ENCODE measurements around the gene PIP4P1.

PIP4P1 gene

DNA sequence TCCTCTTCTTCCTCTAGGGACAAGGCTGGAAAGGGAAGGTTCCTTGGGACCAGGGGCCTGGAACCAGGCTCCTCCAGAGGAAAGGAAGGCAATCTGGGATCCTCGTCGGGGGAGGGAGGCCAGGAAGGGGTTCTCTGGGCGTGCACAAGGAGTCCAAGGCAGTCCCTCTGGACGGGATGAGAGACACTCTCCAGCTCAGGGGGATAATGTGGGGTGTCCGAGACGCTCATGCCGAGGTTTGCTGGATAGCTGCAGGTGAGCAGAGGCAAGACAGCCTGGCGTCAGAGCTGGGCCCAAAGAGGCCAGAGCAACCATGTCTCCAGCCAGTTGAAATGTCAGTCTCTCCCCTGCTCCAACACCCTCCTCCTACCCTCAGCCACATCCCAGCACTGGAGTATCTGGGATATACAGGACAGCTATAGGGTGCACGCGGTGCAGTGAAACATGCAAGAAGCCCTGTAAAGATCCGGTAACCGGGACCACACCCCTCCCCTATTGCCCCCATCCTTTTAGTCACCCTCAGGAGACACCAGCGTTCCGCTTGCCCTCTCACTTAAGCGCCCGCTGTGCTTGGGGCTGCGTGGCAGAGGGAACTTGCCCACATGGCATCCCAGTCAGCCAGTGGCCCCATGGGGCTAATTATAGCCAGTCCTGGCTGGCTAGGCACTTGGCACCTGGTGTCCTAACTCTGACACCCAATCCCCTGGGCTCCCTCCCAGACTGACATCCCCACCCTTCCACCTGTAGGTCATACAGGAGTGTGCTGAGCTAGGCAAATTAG is 25.5 kb downstream of the PIP4P1 start, which contains the start of gene KLHL33:
KLHL33 (minus strand) TSS at position 585 of the 781 bp plus-strand sequence; CDS start at position 230, 355 bp downstream.
- Mint-ChIP-seq H3K27me3 (no peaks in the 10 kb centered on the region), H3K4me3 (no peak within 1 kb of the TSS), H3K9me3 (no peaks in the 10 kb centered on the region), H3K36me3 (no peaks in the 10 kb centered on the region), H3K4me1 (peaks cover 25% of the 10 kb centered on the region), H3K27ac (no peak within 1 kb of the TSS)
- ATAC-seq (ENCODE audit: low read depth) (no peak), DNase-seq (ENCODE audit: low spot score in 2 of 2) (no peak)

DNA sequence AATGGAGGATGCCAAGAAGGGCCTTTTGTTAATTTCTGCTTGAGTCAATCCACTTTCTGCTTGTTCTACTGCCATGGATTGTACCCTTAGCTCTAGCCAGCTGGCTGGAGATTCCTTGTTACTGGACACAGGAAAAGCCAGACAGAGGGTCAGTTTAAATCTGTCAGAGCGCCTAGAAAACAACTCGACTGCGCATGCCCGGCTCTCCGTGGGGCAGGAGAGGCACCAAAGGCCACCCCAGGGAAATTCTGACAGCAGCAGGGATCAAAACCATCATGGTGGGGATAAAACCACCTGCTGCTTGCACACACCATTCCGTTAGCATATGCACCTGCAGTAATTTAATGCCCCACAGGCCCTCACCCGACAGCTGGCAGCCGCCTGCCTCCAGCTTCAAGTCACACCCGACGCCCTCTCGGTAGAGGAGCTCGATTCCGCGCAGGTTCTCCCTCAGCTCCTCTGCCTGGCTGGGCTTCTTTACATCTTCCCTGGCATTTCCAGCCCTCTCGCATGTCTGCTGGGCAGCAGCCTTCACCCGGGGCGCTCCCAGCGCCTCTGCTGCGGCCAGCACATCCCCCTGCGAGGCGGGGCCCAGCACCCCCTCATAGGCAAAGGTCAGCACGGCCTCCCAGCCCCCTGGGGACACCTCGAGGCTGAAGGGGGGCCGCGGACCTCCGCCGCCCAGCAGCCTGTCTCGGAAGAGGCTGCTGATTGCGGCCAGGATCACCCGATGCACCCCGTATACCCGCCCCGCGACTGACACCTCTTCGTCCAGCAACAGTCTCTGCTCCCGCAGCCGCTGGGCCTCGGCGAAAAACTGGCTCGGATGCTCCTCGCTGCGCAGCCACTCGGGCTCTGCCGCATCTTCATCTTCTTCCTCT is 26.3 kb downstream of the PIP4P1 start:
- no peak overlapping the region for H3K4me3 Mint-ChIP-seq
- peaks cover 22% of the 10 kb centered on the region for H3K4me1 Mint-ChIP-seq

GRCh38 chr14:20429801-20430669 is 31.2 kb downstream of the PIP4P1 start:
- ATAC-seq (ENCODE audit: low read depth) (no peak), DNase-seq (ENCODE audit: low spot score in 2 of 2) (no peak)
- H3K27ac Mint-ChIP-seq = peak overlapping the region; percentile 87
- H3K4me1 Mint-ChIP-seq = peaks cover 39% of the 10 kb centered on the region
- H3K27me3 Mint-ChIP-seq = no peaks in the 10 kb centered on the region
- no peak overlapping the region for H3K4me3 Mint-ChIP-seq
- no peaks in the 10 kb centered on the region for H3K9me3 Mint-ChIP-seq
- H3K36me3 Mint-ChIP-seq = no peaks in the 10 kb centered on the region

More for the DNA sequence above, 26.3 kb downstream of the PIP4P1 start:
- H3K9me3 Mint-ChIP-seq = no peaks in the 10 kb centered on the region
- H3K27me3 Mint-ChIP-seq = no peaks in the 10 kb centered on the region
- no peaks in the 10 kb centered on the region for H3K36me3 Mint-ChIP-seq
- H3K27ac Mint-ChIP-seq = no peak overlapping the region
- no peak for DNase-seq (ENCODE audit: low spot score in 2 of 2)
- no peak for ATAC-seq (ENCODE audit: low read depth)

DNA sequence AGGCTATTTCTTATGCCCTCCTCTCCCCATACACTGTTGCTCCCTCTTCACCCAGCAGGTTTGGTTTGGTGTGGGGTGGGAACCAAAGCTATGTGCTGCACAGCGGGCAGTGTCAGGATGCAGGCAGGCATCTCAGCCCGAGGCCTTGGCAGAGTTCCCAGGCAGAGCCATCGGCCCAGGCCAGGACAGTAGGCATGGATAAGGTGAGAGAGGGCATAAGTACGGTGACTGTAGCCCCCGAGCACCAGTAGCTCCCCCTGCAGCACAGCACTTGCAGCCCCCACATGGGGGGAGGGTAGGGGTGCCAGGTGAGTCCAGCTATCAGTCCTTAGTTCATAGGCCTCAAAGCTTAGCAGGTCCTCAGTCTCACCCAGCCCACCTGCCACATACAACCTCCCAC is 32.4 kb downstream of the PIP4P1 start:
- H3K36me3 Mint-ChIP-seq = no peaks in the 10 kb centered on the region
- DNase-seq (ENCODE audit: low spot score in 2 of 2) (no peak), ATAC-seq (ENCODE audit: low read depth) (no peak)
- H3K27ac Mint-ChIP-seq = peak overlapping the region; percentile 87
- no peaks in the 10 kb centered on the region for H3K9me3 Mint-ChIP-seq
- H3K4me1 Mint-ChIP-seq = peaks cover 41% of the 10 kb centered on the region
- H3K4me3 Mint-ChIP-seq = peak overlapping the region; percentile 74
- no peaks in the 10 kb centered on the region for H3K27me3 Mint-ChIP-seq

- H3K36me3 Mint-ChIP-seq = no peaks in the 10 kb centered on the region
- peaks cover 44% of the 10 kb centered on the region for H3K4me1 Mint-ChIP-seq
- H3K27me3 Mint-ChIP-seq = no peaks in the 10 kb centered on the region
- DNase-seq (ENCODE audit: low spot score in 2 of 2) = no peak
- ATAC-seq (ENCODE audit: low read depth) = peak; percentile 5
- H3K9me3 Mint-ChIP-seq = no peaks in the 10 kb centered on the region
- H3K4me3 Mint-ChIP-seq = peak overlapping the region; percentile 83
- H3K27ac Mint-ChIP-seq = peak overlapping the region; percentile 87
These were observed 33.2 kb downstream of the PIP4P1 start for GRCh38 chr14:20428010-20428365.

DNA sequence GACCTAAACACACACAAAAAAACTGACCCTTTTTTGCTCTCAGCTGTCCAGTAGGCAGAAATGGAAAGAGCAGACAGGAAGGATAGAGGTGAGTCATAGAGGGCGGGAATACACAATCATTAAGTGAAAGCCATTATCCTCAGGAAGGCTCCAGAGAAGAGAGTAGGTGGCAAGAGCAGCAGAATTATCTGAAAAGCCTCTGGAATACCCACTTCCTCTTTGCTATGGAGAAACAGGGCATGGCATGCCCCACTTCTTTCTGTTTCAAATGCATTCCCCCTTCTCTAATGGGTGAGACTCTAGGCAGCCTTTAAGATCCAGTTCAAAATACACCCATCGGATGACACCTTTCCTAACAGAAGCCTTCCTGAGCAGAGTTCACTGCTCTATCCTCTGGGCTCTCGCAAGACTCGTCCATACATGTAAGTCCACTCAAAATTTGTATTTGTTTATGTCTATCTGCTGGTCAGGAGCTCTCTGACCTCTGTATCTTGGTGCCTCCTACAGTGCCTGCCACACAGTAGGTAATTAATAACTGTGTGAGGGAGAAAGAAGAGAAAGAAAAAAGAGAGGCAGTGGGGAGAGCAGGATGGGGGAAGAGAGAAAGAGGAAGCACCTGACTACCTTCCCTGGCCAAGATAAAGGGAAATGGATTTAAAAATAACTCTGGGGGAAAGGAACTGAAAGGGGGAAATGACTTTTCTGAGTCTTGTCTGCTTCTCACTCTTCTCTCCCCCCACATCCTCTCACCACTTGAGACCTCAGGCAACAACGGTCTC is 33.8 kb downstream of the PIP4P1 start:
- peak overlapping the region; percentile 87 for H3K27ac Mint-ChIP-seq
- peak overlapping the region; percentile 83 for H3K4me3 Mint-ChIP-seq
- no peaks in the 10 kb centered on the region for H3K9me3 Mint-ChIP-seq
- DNase-seq (ENCODE audit: low spot score in 2 of 2) (peak in 1 of 2 donors; percentile 44), ATAC-seq (ENCODE audit: low read depth) (peak; percentile 95)
- H3K4me1 Mint-ChIP-seq = peaks cover 44% of the 10 kb centered on the region
- H3K27me3 Mint-ChIP-seq = no peaks in the 10 kb centered on the region
- H3K36me3 Mint-ChIP-seq = no peaks in the 10 kb centered on the region

DNA sequence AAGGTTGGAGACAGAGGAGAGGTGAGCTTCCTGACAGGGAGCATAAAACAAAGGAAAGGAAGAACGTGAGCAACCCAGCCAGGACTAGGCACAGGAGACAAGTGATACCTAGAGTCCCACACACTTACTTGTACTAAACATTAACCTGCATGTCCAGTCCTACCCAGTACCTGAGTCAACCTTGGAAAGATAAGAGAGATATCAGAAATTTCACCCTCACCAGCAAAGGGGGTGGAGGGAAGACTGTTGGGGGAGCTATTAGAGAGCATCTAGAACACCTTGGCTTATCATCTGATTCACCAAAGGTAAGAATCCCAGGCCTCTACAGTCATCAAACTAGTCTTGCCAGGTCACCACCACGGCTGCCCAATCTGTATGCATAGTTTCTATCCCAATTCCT is 36.4 kb downstream of the PIP4P1 start:
- Mint-ChIP-seq H3K36me3 (no peaks in the 10 kb centered on the region), H3K4me3 (no peak overlapping the region), H3K27ac (no peak overlapping the region), H3K4me1 (peaks cover 38% of the 10 kb centered on the region), H3K9me3 (no peaks in the 10 kb centered on the region), H3K27me3 (no peaks in the 10 kb centered on the region)
- DNase-seq (ENCODE audit: low spot score in 2 of 2) = no peak
- ATAC-seq (ENCODE audit: low read depth) = no peak

- Mint-ChIP-seq H3K27me3 (no peaks in the 10 kb centered on the region), H3K4me3 (no peak overlapping the region), H3K4me1 (peaks cover 22% of the 10 kb centered on the region), H3K27ac (no peak overlapping the region), H3K9me3 (no peaks in the 10 kb centered on the region), H3K36me3 (no peaks in the 10 kb centered on the region)
- ATAC-seq (ENCODE audit: low read depth) (no peak), DNase-seq (ENCODE audit: low spot score in 2 of 2) (no peak)
These were observed 38.3 kb downstream of the PIP4P1 start for GRCh38 chr14:20422886-20423285.

DNA sequence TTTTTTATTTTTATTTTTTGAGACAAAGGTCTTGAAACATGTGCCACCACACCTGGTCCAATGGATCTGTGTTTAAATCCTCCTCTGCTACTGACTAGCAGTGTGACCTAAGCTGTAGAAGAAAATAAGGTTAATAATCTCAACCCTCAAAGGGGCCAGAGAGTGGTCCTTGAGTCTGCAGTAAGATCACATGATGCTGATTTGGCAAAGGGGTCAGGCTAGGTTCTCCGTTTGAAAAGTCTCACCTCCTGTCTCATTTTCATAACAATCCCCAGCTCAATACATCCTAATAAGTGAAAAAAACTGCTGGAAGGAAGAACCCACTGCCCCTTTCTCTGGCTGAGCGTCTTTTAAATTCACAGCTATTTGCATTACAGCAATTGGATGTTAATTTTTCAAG is 40.0 kb downstream of the PIP4P1 start:
- H3K9me3 Mint-ChIP-seq = no peaks in the 10 kb centered on the region
- no peaks in the 10 kb centered on the region for H3K36me3 Mint-ChIP-seq
- DNase-seq (ENCODE audit: low spot score in 2 of 2) (no peak), ATAC-seq (ENCODE audit: low read depth) (no peak)
- no peak overlapping the region for H3K4me3 Mint-ChIP-seq
- H3K4me1 Mint-ChIP-seq = peaks cover 13% of the 10 kb centered on the region
- H3K27ac Mint-ChIP-seq = no peak overlapping the region
- no peaks in the 10 kb centered on the region for H3K27me3 Mint-ChIP-seq

DNA sequence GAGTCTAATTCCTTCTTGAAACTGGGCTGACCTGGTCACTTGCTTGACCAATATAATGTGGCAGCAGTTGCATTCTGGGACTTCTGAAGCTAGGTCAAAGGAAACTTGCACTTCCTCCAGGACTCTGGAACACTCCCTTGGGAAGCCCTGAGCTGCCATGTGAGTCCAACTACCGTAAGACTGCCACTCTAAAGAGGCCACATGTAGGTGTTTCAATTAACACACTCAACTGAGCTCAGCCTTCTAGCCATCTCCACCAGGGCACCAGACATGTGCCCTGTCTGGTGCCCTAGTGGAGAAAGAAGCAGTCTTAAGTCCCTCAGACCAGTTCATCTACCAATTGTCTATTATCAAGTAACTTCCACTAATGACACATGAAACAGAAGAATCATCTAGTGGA is 41.8 kb downstream of the PIP4P1 start:
- no peaks in the 10 kb centered on the region for H3K36me3 Mint-ChIP-seq

DNA sequence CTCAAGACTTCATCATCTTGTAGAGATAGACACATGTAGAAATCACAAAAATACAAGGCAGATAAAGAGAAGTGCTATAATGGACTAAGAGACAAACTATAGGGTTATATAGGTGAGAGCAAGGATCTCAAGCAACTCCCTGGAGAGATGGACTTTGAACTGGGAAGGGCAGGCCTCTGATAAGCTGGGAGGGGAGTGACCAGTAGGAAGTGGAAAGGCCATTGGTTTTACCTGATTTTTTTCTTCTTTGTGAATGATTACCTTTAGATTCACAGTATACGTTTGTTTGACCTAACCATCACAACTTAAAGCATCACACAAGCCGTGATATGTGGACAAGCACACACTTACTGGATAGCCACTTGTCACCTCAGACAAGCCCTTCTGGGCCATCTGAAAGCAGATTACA is 42.7 kb downstream of the PIP4P1 start:
- H3K27ac Mint-ChIP-seq = no peak overlapping the region
- H3K36me3 Mint-ChIP-seq = no peaks in the 10 kb centered on the region
- H3K27me3 Mint-ChIP-seq = no peaks in the 10 kb centered on the region
- H3K4me1 Mint-ChIP-seq = peaks cover 16% of the 10 kb centered on the region
- DNase-seq (ENCODE audit: low spot score in 2 of 2) (no peak), ATAC-seq (ENCODE audit: low read depth) (no peak)
- no peaks in the 10 kb centered on the region for H3K9me3 Mint-ChIP-seq
- H3K4me3 Mint-ChIP-seq = no peak overlapping the region

More for the DNA sequence above, 41.8 kb downstream of the PIP4P1 start:
- H3K27me3 Mint-ChIP-seq = no peaks in the 10 kb centered on the region
- ATAC-seq (ENCODE audit: low read depth) = no peak
- H3K4me3 Mint-ChIP-seq = no peak overlapping the region
- H3K9me3 Mint-ChIP-seq = no peaks in the 10 kb centered on the region
- H3K4me1 Mint-ChIP-seq = peaks cover 12% of the 10 kb centered on the region
- no peak for DNase-seq (ENCODE audit: low spot score in 2 of 2)
- no peak overlapping the region for H3K27ac Mint-ChIP-seq

DNA sequence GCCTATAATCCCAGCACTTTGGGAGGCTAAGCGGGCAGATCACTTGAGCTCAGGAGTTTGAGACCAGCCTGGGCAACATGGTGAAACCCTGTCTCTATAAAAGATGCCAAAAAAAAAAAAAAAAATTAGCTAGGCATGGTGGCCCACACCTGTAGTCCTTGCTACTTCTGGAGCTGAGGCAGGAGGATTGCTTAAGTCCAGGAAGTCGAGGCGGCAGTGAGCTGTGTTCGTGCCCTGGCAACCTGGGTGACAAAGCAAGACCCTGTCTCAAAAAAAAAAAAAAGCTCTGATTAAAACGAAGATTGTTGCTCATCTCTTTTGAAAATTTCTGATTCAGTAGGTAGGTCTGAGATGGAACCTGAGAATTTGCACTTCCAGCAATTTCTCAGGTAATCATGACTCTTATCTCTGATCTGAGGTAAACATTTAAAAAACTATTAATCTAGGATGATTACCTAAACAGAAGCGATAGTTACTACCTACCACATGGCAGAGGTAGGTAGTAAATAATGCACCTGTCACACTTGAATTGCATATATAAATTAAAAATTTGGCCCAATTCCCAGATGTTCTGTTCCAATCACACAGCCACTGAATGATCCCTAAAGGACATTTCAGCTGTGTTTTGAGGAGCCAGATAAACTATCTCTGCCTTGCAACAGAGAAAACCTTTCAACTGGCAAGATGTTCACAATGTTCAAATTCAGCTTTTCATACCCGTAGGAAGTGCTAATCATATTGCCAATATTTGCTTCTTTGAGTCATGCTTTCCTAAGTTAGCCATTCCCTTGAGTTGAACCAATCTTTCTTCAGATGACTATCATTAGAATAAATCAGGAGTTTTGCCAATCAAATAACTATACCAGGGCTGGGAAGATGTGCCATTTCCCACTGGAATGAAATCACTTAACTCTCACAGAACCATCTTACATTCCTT is 43.7 kb downstream of the PIP4P1 start:
- Mint-ChIP-seq H3K36me3 (no peaks in the 10 kb centered on the region), H3K27ac (no peak overlapping the region), H3K9me3 (no peaks in the 10 kb centered on the region), H3K4me3 (no peak overlapping the region), H3K4me1 (peaks cover 16% of the 10 kb centered on the region), H3K27me3 (no peaks in the 10 kb centered on the region)
- DNase-seq (ENCODE audit: low spot score in 2 of 2) (no peak), ATAC-seq (ENCODE audit: low read depth) (no peak)
